GM06990 (cell line): ENCODE measurements around the gene SLC5A6.

Experiments
- DNase-seq: peaks from one replicate; pipeline ENCODE4 v3.0.0-alpha.2; 2011; ENCODE audit not compliant: insufficient read length; ENCODE audit errors: extremely low read depth
- H3K27me3 ChIP-seq: replicated peaks from 2 replicates; pipeline ENCODE4 v1.6.0; 2011; ENCODE audit warnings: low read length; ENCODE audit not compliant: control insufficient read depth, insufficient read depth
- H3K36me3 ChIP-seq: 2 replicates; pipeline ENCODE4 v1.5.1; 2011; ENCODE audit warnings: low read length; ENCODE audit not compliant: control insufficient read depth, insufficient read depth
- H3K4me3 ChIP-seq: replicated peaks from 2 replicates; pipeline ENCODE4 v1.5.1; 2011; ENCODE audit warnings: low read depth, mild to moderate bottlenecking, control low read depth, low read length
- CTCF ChIP-seq: IDR thresholded peaks from 2 replicates; pipeline ENCODE4 v1.5.1; 2011; ENCODE audit warnings: low read length, control low read depth, mild to moderate bottlenecking, inconsistent platforms; ENCODE audit not compliant: insufficient read depth, poor library complexity, severe bottlenecking

The SLC5A6 gene

DNA sequence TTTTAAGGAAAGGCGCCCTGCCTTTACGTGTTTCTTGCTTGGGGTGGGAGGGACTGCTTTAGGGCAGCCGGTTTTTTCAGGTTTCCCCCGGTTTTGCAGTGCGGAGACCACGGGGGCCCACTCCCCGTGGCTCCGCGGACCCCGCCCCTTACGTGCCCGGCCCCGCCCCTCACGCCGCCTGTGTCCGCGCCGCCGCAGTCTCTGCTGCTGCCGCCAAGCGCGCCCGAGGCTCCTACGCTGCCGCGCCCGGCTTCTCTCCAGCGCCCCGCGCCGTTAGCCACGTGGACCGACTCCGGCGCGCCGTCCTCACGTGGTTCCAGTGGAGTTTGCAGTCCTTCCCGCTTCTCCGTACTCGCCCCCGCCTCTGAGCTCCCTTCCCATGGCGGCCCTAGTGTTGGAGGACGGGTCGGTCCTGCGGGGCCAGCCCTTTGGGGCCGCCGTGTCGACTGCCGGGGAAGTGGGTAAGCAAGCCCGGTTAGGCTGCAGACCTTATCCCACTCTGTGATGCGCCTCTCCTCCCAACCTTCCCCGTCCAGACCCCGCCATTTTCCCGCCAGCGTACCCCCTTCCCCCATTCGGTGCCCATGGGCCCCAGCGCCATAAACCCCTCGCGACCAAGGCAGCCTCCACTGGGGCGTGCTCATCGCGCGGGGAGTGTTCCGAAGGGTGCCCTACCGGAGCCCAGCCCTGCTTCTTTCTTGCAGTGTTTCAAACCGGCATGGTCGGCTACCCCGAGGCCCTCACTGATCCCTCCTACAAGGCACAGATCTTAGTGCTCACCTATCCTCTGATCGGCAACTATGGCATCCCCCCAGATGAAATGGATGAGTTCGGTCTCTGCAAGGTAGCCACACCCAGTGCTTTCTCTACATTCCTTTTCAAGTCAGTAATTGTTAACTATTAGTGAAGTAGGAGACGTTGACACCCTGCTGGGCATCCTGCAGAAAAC, 5.4 kb upstream of the SLC5A6 start, which contains the start of gene CAD:
Gene CAD (plus strand): TSS at position 197 of the 949 bp plus-strand sequence. CDS start 183 bp downstream, at position 380.
- H3K36me3 ChIP-seq = peaks cover 13% of the 10 kb centered on the region
- TF ChIP-seq CTCF = no peak
- H3K27me3 ChIP-seq = no peaks in the 10 kb centered on the region
- peak within 1 kb of the TSS; percentile 94 for H3K4me3 ChIP-seq
- DNase-seq = peak; percentile 92

- no peak for TF ChIP-seq CTCF
- DNase-seq = no peak
- Histone ChIP-seq H3K36me3 (peaks cover 8% of the 10 kb centered on the region), H3K27me3 (no peaks in the 10 kb centered on the region), H3K4me3 (peak overlapping the region; percentile 94)
Measured at GRCh38 chr2:27216416-27217137, 4.5 kb upstream of the SLC5A6 start.

DNA sequence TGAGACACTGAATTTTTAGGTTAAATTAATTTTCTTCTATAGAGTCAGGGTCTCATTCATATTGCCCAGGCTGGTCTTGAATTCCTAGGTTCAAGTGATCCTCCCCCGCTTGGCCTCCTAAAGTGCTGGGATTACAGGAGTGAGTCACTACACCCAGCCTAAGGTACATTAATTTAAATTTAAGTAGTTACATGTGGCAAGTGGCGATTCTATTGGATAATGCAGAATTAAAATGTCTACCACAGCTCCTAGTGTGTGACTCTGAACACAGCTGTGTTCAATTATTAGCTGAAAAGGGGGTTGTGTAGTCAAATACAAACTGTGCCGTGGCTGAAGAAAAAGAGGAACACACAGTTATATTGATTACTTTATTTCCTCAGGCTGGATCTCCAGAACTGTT, 2.9 kb upstream of the SLC5A6 start:
- no peak overlapping the region for H3K4me3 ChIP-seq
- no peak for TF ChIP-seq CTCF
- no peaks in the 10 kb centered on the region for H3K27me3 ChIP-seq
- no peak for DNase-seq
- H3K36me3 ChIP-seq = peaks cover 3% of the 10 kb centered on the region

GRCh38 chr2:27212626-27213471, 781 bp upstream of the SLC5A6 start:
- TF ChIP-seq CTCF = no peak
- Histone ChIP-seq H3K36me3 (peaks cover 3% of the 10 kb centered on the region), H3K27me3 (no peaks in the 10 kb centered on the region), H3K4me3 (peak overlapping the region; percentile 99)
- DNase-seq = no peak

GRCh38 chr2:27211241-27211942, 676 bp downstream of the SLC5A6 start:
- DNase-seq = no peak
- no peak for TF ChIP-seq CTCF

More at GRCh38 chr2:27211241-27211942, 676 bp downstream of the SLC5A6 start:
- Histone ChIP-seq H3K4me3 (peak overlapping the region; percentile 99), H3K36me3 (peaks cover 10% of the 10 kb centered on the region), H3K27me3 (no peaks in the 10 kb centered on the region)
